Measurements from ENCODE around the gene KCTD14. TPM values are rescaled to one million over a fixed set of nuclear protein-coding genes. Genes with fewer than 3 reads are reported as not detected.
"Not testable (repeated sequence)": the region's sequence is repeated elsewhere in the genome, so short reads cannot be mapped to it uniquely, and the experiment has no call there.

The KCTD14 gene
- total RNA-seq, 1 experiment from 2014 or later = 16.9 TPM

GRCh38 chr11:78050964-78051831 is 28.1 kb upstream of the KCTD14 start:
- no peak for DNase-seq (ENCODE audit: low spot score)
- in situ Hi-C loops (cut with HindIII; ENCODE audit: low sequenced_read_pairs) = no loop called here

GRCh38 chr11:78049348-78049747 is 26.3 kb upstream of the KCTD14 start:
- no peak for DNase-seq (ENCODE audit: low spot score)
- in situ Hi-C loops (cut with HindIII; ENCODE audit: low sequenced_read_pairs) = no loop called here

GRCh38 chr11:78048561-78048960 is 25.5 kb upstream of the KCTD14 start:
- in situ Hi-C loops (cut with HindIII; ENCODE audit: low sequenced_read_pairs) = no loop called here
- no peak for DNase-seq (ENCODE audit: low spot score)

GRCh38 chr11:78046486-78046854 is 23.4 kb upstream of the KCTD14 start:
- in situ Hi-C loops (cut with HindIII; ENCODE audit: low sequenced_read_pairs) = no loop called here
- no peak for DNase-seq (ENCODE audit: low spot score)

GRCh38 chr11:78045851-78046485 is 22.9 kb upstream of the KCTD14 start:
- DNase-seq (ENCODE audit: low spot score) = peak; percentile 86
- in situ Hi-C loops (cut with HindIII; ENCODE audit: low sequenced_read_pairs) = no loop called here

GRCh38 chr11:78044706-78045105 is 21.6 kb upstream of the KCTD14 start:
- no peak for DNase-seq (ENCODE audit: low spot score)
- in situ Hi-C loops (cut with HindIII; ENCODE audit: low sequenced_read_pairs) = no loop called here

GRCh38 chr11:78041843-78042440 is 18.9 kb upstream of the KCTD14 start:
- in situ Hi-C loops (cut with HindIII; ENCODE audit: low sequenced_read_pairs) = no loop called here
- no peak for DNase-seq (ENCODE audit: low spot score)

- DNase-seq (ENCODE audit: low spot score); in situ Hi-C loops (cut with HindIII; ENCODE audit: low sequenced_read_pairs): not testable (repeated sequence)
Observed at GRCh38 chr11:78041380-78041719, 18.3 kb upstream of the KCTD14 start.

GRCh38 chr11:78040691-78041379 is 17.8 kb upstream of the KCTD14 start:
- no peak for DNase-seq (ENCODE audit: low spot score)

GRCh38 chr11:78039919-78040671 is 17.0 kb upstream of the KCTD14 start:
- DNase-seq (ENCODE audit: low spot score) = no peak
- in situ Hi-C loops (cut with HindIII; ENCODE audit: low sequenced_read_pairs) = no loop called here

More at GRCh38 chr11:78040691-78041379, 17.8 kb upstream of the KCTD14 start:
- in situ Hi-C loops (cut with HindIII; ENCODE audit: low sequenced_read_pairs) = no loop called here

- in situ Hi-C loops (cut with HindIII; ENCODE audit: low sequenced_read_pairs) = no loop called here
- DNase-seq (ENCODE audit: low spot score) = no peak
Observed at GRCh38 chr11:78039391-78039918, 16.4 kb upstream of the KCTD14 start.

GRCh38 chr11:78038697-78039313 is 15.7 kb upstream of the KCTD14 start:
- no peak for DNase-seq (ENCODE audit: low spot score)
- in situ Hi-C loops (cut with HindIII; ENCODE audit: low sequenced_read_pairs) = no loop called here

- in situ Hi-C loops (cut with HindIII; ENCODE audit: low sequenced_read_pairs) = no loop called here
Observed at GRCh38 chr11:78037825-78038620, 14.9 kb upstream of the KCTD14 start.

GRCh38 chr11:78037056-78037455 is 14.0 kb upstream of the KCTD14 start:
- no peak for DNase-seq (ENCODE audit: low spot score)
- in situ Hi-C loops (cut with HindIII; ENCODE audit: low sequenced_read_pairs) = no loop called here

More at GRCh38 chr11:78037825-78038620, 14.9 kb upstream of the KCTD14 start:
- no peak for DNase-seq (ENCODE audit: low spot score)

GRCh38 chr11:78036313-78036712 is 13.2 kb upstream of the KCTD14 start:
- no peak for DNase-seq (ENCODE audit: low spot score)
- in situ Hi-C loops (cut with HindIII; ENCODE audit: low sequenced_read_pairs) = no loop called here

GRCh38 chr11:78034623-78035022 is 11.5 kb upstream of the KCTD14 start:
- no peak for DNase-seq (ENCODE audit: low spot score)
- in situ Hi-C loops (cut with HindIII; ENCODE audit: low sequenced_read_pairs) = no loop called here

- in situ Hi-C loops (cut with HindIII; ENCODE audit: low sequenced_read_pairs) = no loop called here
- no peak for DNase-seq (ENCODE audit: low spot score)
Observed at GRCh38 chr11:78033040-78033439, 10.0 kb upstream of the KCTD14 start.

- in situ Hi-C loops (cut with HindIII; ENCODE audit: low sequenced_read_pairs) = no loop called here
- no peak for DNase-seq (ENCODE audit: low spot score)
Observed at GRCh38 chr11:78032090-78032489, 9.0 kb upstream of the KCTD14 start.
